ENCODE data around the gene ANAPC1.
"Not testable (repeated sequence)": the region's sequence is repeated elsewhere in the genome, so short reads cannot be mapped to it uniquely, and the experiment has no call there.

The ANAPC1 gene

GRCh38 chr2:111905990-111906735 lies 22.2 kb upstream of the ANAPC1 start:
- peak overlapping the region in 1 of 2 experiments; percentile 68 for H3K27ac ChIP-seq (ENCODE audit: insufficient read depth in 1 of 2, low read depth in 1 of 2, low read length in 2 of 2, poor library complexity in 1 of 2, severe bottlenecking in 2 of 2)
- CTCF ChIA-PET: interaction anchor here (0.6 to 1.5 kb wide), 5 partner anchors 8 to 141 kb away, joined by 3 to 4 read pairs (median 3); no protein-coding TSS in a partner anchor
- no peaks in the 10 kb centered on the region for H3K27me3 ChIP-seq (replicated peaks in 2 of 5; ENCODE audit: control insufficient read depth in 4 of 5, insufficient read depth in 5 of 5, low read length in 4 of 5)
- H3K4me3 ChIP-seq (ENCODE audit: control insufficient read depth in 1 of 7, extremely low read depth in 1 of 7, insufficient read depth in 4 of 7, low read depth in 2 of 7, low read length in 6 of 7): peak overlapping the region in 1 of 7 experiments; percentile 57
- H3K36me3 ChIP-seq (ENCODE audit: control insufficient read depth in 4 of 4, insufficient read depth in 4 of 4, low read length in 3 of 4): peaks cover 0 to 2% (median 0%) of the 10 kb centered on the region in 4 experiments
- POLR2A ChIA-PET: interaction anchor here (1.3 kb wide), 1 partner anchor 13 kb away, joined by 4 read pairs; no protein-coding TSS in a partner anchor
- no peaks in the 10 kb centered on the region for H3K9me3 ChIP-seq (ENCODE audit: control extremely low read depth in 1 of 5, control insufficient read depth in 4 of 5, insufficient read depth in 2 of 5, low read depth in 1 of 5, low read length in 4 of 5)
- no peak for DNase-seq
- peaks cover 4 to 31% (median 20%) of the 10 kb centered on the region in 4 experiments for H3K4me1 ChIP-seq (ENCODE audit: control extremely low read depth in 1 of 4, control insufficient read depth in 4 of 4, insufficient read depth in 4 of 4, low read length in 3 of 4)
- WGBS (ENCODE audit: insufficient coverage): 6% methylated on average over 3 of the region's 4 CpGs

- not testable (repeated sequence) for H3K27ac ChIP-seq (ENCODE audit: insufficient read depth in 1 of 2, low read depth in 1 of 2, low read length in 2 of 2, poor library complexity in 1 of 2, severe bottlenecking in 2 of 2); H3K36me3 ChIP-seq (ENCODE audit: control insufficient read depth in 4 of 4, insufficient read depth in 4 of 4, low read length in 3 of 4); H3K4me3 ChIP-seq (ENCODE audit: control insufficient read depth in 1 of 7, extremely low read depth in 1 of 7, insufficient read depth in 4 of 7, low read depth in 2 of 7, low read length in 6 of 7); H3K9me3 ChIP-seq (ENCODE audit: control extremely low read depth in 1 of 5, control insufficient read depth in 4 of 5, insufficient read depth in 2 of 5, low read depth in 1 of 5, low read length in 4 of 5); DNase-seq; H3K27me3 ChIP-seq (replicated peaks in 2 of 5; ENCODE audit: control insufficient read depth in 4 of 5, insufficient read depth in 5 of 5, low read length in 4 of 5)
- peaks cover 4 to 32% (median 20%) of the 10 kb centered on the region in 4 experiments for H3K4me1 ChIP-seq (ENCODE audit: control extremely low read depth in 1 of 4, control insufficient read depth in 4 of 4, insufficient read depth in 4 of 4, low read length in 3 of 4)
- ChIA-PET CTCF (interaction anchor here (0.6 to 1.5 kb wide), 2 partner anchors 12 to 14 kb away, joined by 3 to 4 read pairs; no protein-coding TSS in a partner anchor), POLR2A (interaction anchor here (1.3 kb wide), 1 partner anchor 14 kb away, joined by 4 read pairs; no protein-coding TSS in a partner anchor)
- 100% methylated on average over 6 of the region's 9 CpGs for WGBS (ENCODE audit: insufficient coverage)
Measured at GRCh38 chr2:111905475-111905869, 21.5 kb upstream of the ANAPC1 start.

DNA sequence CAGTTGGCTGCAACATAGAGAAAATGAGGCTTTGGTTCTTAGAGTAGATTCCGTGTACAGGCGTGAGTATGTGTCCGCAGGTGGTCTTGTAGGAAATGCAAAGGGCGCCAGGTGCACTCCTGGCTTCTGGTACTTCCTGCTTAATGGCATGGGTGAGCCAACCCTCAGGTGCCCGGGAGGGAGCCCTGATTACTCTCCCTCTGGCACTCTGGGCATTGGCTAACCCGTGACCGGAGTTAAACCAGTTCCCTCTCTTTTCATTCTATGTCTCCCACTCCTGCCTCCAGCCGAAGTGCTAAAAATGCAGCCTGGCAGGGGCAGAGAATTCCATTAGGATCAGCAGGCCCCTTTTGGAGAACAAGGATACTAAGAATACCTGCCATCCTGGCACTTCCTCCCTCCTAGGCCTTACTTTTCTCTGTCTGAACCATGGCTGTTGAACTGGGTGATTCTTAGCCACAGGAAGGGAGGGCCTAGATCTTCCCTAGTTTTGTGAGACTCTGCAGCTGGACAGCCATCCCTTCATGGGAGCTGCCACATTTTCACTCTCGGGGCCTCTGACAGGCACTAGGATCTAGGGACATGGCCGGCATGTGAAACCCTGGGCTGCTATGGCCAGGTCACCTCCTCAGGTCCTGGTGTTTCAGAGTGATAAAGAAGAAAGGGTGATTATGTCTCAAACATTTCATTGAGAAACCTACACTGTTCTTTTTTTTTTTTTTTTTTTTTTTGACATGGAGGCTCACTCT lies 20.9 kb upstream of the ANAPC1 start:
- Histone ChIP-seq H3K27me3 (replicated peaks in 2 of 5; ENCODE audit: control insufficient read depth in 4 of 5, insufficient read depth in 5 of 5, low read length in 4 of 5) (peaks cover 0 to under 1% (median 0%) of the 10 kb centered on the region in 5 experiments), H3K9me3 (ENCODE audit: control extremely low read depth in 1 of 5, control insufficient read depth in 4 of 5, insufficient read depth in 2 of 5, low read depth in 1 of 5, low read length in 4 of 5) (no peaks in the 10 kb centered on the region), H3K4me3 (ENCODE audit: control insufficient read depth in 1 of 7, extremely low read depth in 1 of 7, insufficient read depth in 4 of 7, low read depth in 2 of 7, low read length in 6 of 7) (no peak overlapping the region), H3K27ac (ENCODE audit: insufficient read depth in 1 of 2, low read depth in 1 of 2, low read length in 2 of 2, poor library complexity in 1 of 2, severe bottlenecking in 2 of 2) (no peak overlapping the region), H3K4me1 (ENCODE audit: control extremely low read depth in 1 of 4, control insufficient read depth in 4 of 4, insufficient read depth in 4 of 4, low read length in 3 of 4) (peaks cover 7 to 38% (median 21%) of the 10 kb centered on the region in 4 experiments), H3K36me3 (ENCODE audit: control insufficient read depth in 4 of 4, insufficient read depth in 4 of 4, low read length in 3 of 4) (peaks cover 0 to 2% (median 0%) of the 10 kb centered on the region in 4 experiments)
- 97% methylated on average over 8 of the region's 10 CpGs for WGBS (ENCODE audit: insufficient coverage)
- POLR2A ChIA-PET: interaction anchor here (1.3 kb wide), 1 partner anchor 15 kb away, joined by 4 read pairs; no protein-coding TSS in a partner anchor
- no peak for DNase-seq
- CTCF ChIA-PET: interaction anchor here (1.9 kb wide), 1 partner anchor 14 kb away, joined by 7 read pairs; no protein-coding TSS in a partner anchor

DNA sequence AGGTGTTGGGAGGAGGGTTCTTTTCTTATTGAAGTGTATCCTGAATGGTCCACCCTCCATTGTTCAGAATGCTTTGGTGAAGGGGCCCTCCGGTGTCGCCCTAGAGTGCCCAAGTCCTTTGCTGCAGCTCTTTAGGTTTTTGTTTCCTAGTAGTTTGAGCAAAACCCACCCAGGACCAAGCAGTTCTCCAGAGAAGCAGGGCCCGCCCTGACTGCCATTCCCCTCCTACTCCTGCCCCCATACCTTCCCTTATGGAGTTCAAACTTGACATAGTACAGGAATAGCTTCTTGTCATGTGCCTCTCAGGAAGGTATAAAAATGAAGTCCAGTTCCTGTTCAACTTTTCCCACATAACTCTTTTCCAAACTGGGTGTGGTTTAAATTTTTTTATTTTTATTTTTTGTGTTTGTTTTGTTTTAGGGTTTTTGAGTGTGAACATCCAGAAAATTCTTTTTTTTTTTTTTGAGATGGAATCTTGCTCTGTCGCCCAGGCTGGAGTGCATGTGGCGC lies 20.0 kb upstream of the ANAPC1 start:
- Histone ChIP-seq H3K27ac (ENCODE audit: insufficient read depth in 1 of 2, low read depth in 1 of 2, low read length in 2 of 2, poor library complexity in 1 of 2, severe bottlenecking in 2 of 2) (no peak overlapping the region), H3K4me1 (ENCODE audit: control extremely low read depth in 1 of 4, control insufficient read depth in 4 of 4, insufficient read depth in 4 of 4, low read length in 3 of 4) (peaks cover 7 to 46% (median 25%) of the 10 kb centered on the region in 4 experiments), H3K4me3 (ENCODE audit: control insufficient read depth in 1 of 7, extremely low read depth in 1 of 7, insufficient read depth in 4 of 7, low read depth in 2 of 7, low read length in 6 of 7) (no peak overlapping the region), H3K27me3 (replicated peaks in 2 of 5; ENCODE audit: control insufficient read depth in 4 of 5, insufficient read depth in 5 of 5, low read length in 4 of 5) (peaks cover 0 to 2% (median 0%) of the 10 kb centered on the region in 5 experiments), H3K9me3 (ENCODE audit: control extremely low read depth in 1 of 5, control insufficient read depth in 4 of 5, insufficient read depth in 2 of 5, low read depth in 1 of 5, low read length in 4 of 5) (no peaks in the 10 kb centered on the region), H3K36me3 (ENCODE audit: control insufficient read depth in 4 of 4, insufficient read depth in 4 of 4, low read length in 3 of 4) (peaks cover 0 to 2% (median 0%) of the 10 kb centered on the region in 4 experiments)
- WGBS (ENCODE audit: insufficient coverage): 100% methylated on average over 4 of the region's 5 CpGs
- POLR2A ChIA-PET: no interaction called here
- DNase-seq: no peak
- CTCF ChIA-PET: interaction anchor here (0.7 to 1.9 kb wide), 4 partner anchors 8 to 84 kb away, joined by 3 to 7 read pairs (median 4); no protein-coding TSS in a partner anchor

- POLR2A ChIA-PET: no interaction called here
- CTCF ChIA-PET: interaction anchor here (0.7 to 1.9 kb wide), 6 partner anchors 7 to 85 kb away, joined by 3 to 7 read pairs (median 3); no protein-coding TSS in a partner anchor
Measured at GRCh38 chr2:111903516-111903915, 19.5 kb upstream of the ANAPC1 start.

DNA sequence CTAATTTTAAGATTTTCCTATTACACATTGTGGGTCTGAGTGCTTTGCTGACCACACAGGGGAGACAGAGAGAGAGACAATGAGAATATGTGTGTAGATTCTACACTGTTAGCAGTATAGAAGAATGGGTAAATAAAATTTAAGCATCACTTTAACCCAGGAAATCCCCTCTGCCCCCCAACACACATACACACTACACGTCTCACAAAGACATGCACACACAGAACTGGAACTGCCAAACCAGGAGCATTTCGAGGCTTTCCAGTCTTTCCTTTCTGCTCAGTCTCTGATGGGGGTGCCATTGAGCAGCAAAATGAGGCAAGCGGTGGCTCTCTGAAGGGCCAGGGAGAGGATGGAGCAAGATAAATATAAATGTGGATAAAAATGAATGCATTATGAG lies 16.9 kb upstream of the ANAPC1 start:
- Histone ChIP-seq H3K4me3 (ENCODE audit: control insufficient read depth in 1 of 7, extremely low read depth in 1 of 7, insufficient read depth in 4 of 7, low read depth in 2 of 7, low read length in 6 of 7) (peak overlapping the region in 2 of 7 experiments; percentile 2 to 6), H3K36me3 (ENCODE audit: control insufficient read depth in 4 of 4, insufficient read depth in 4 of 4, low read length in 3 of 4) (peaks cover 0 to 2% (median 0%) of the 10 kb centered on the region in 4 experiments), H3K27me3 (replicated peaks in 2 of 5; ENCODE audit: control insufficient read depth in 4 of 5, insufficient read depth in 5 of 5, low read length in 4 of 5) (peaks cover 0 to 2% (median 0%) of the 10 kb centered on the region in 5 experiments), H3K9me3 (ENCODE audit: control extremely low read depth in 1 of 5, control insufficient read depth in 4 of 5, insufficient read depth in 2 of 5, low read depth in 1 of 5, low read length in 4 of 5) (no peaks in the 10 kb centered on the region), H3K27ac (ENCODE audit: insufficient read depth in 1 of 2, low read depth in 1 of 2, low read length in 2 of 2, poor library complexity in 1 of 2, severe bottlenecking in 2 of 2) (no peak overlapping the region), H3K4me1 (ENCODE audit: control extremely low read depth in 1 of 4, control insufficient read depth in 4 of 4, insufficient read depth in 4 of 4, low read length in 3 of 4) (peaks cover 8 to 43% (median 26%) of the 10 kb centered on the region in 4 experiments)
- DNase-seq: peak in 2 of 3 donors; percentile 57 to 60
- CTCF ChIA-PET: interaction anchor here (1.1 to 2.6 kb wide), 7 partner anchors 11 to 146 kb away, joined by 3 to 9 read pairs (median 5); no protein-coding TSS in a partner anchor
- POLR2A ChIA-PET: interaction anchor here (0.6 kb wide), 1 partner anchor 220 kb away, joined by 3 read pairs; no protein-coding TSS in a partner anchor
- 18% methylated on average over 3 of the region's 3 CpGs for WGBS (ENCODE audit: insufficient coverage)

More at GRCh38 chr2:111903516-111903915, 19.5 kb upstream of the ANAPC1 start:
- H3K36me3 ChIP-seq (ENCODE audit: control insufficient read depth in 4 of 4, insufficient read depth in 4 of 4, low read length in 3 of 4): peaks cover 0 to 2% (median 0%) of the 10 kb centered on the region in 4 experiments
- H3K9me3 ChIP-seq (ENCODE audit: control extremely low read depth in 1 of 5, control insufficient read depth in 4 of 5, insufficient read depth in 2 of 5, low read depth in 1 of 5, low read length in 4 of 5): no peaks in the 10 kb centered on the region
- H3K4me1 ChIP-seq (ENCODE audit: control extremely low read depth in 1 of 4, control insufficient read depth in 4 of 4, insufficient read depth in 4 of 4, low read length in 3 of 4): peaks cover 7 to 48% (median 26%) of the 10 kb centered on the region in 4 experiments
- H3K4me3 ChIP-seq (ENCODE audit: control insufficient read depth in 1 of 7, extremely low read depth in 1 of 7, insufficient read depth in 4 of 7, low read depth in 2 of 7, low read length in 6 of 7): no peak overlapping the region
- DNase-seq: no peak
- WGBS (ENCODE audit: insufficient coverage): 83% methylated on average over 1 of the region's 3 CpGs
- peaks cover 0 to 2% (median 0%) of the 10 kb centered on the region in 5 experiments for H3K27me3 ChIP-seq (replicated peaks in 2 of 5; ENCODE audit: control insufficient read depth in 4 of 5, insufficient read depth in 5 of 5, low read length in 4 of 5)
- H3K27ac ChIP-seq (ENCODE audit: insufficient read depth in 1 of 2, low read depth in 1 of 2, low read length in 2 of 2, poor library complexity in 1 of 2, severe bottlenecking in 2 of 2): no peak overlapping the region
